Right cardiac atrium (tissue), 5 donors: ENCODE results near the gene GNG11. TPM values are rescaled to one million over a fixed set of nuclear protein-coding genes. Genes with fewer than 3 reads are reported as not detected.
A peak's percentile ranks its signal among the peaks of the same experiment; 100 is the strongest.
"Not testable (repeated sequence)": the region's sequence is repeated elsewhere in the genome, so short reads cannot be mapped to it uniquely, and the experiment has no call there.

Experiments
- ATAC-seq, 2 donors: fragments of 200-7000 bp; cut with Tn5 transposase; one replicate each; pipeline versions ENCODE4 v1.8.0 to v1.9.1; 2020; ENCODE audit warnings: moderate library complexity in 2 of 2, mild to moderate bottlenecking in 1 of 2
- DNase-seq, 3 donors: peaks; one replicate each; pipeline ENCODE4 v3.0.0-alpha.2; 2020
- H3K27ac ChIP-seq: one replicate; pipeline ENCODE4 v1.5.1; 2013; ENCODE audit warnings: mild to moderate bottlenecking, low read length, control low read depth, moderate library complexity
- H3K27me3 ChIP-seq: one replicate; pipeline ENCODE4 v1.6.1; 2013; ENCODE audit not compliant: control insufficient read depth, insufficient read depth
- H3K4me1 ChIP-seq: one replicate; pipeline ENCODE4 v1.6.1; 2013; ENCODE audit warnings: low read length; ENCODE audit not compliant: control insufficient read depth, insufficient read depth
- H3K4me3 ChIP-seq: one replicate; pipeline ENCODE4 v1.5.1; 2013; ENCODE audit warnings: low read length, control low read depth
- H3K9me3 ChIP-seq: one replicate; pipeline ENCODE4 v1.6.1; 2013; ENCODE audit warnings: low read length; ENCODE audit not compliant: control insufficient read depth
- WGBS: extraction: QIAGEN DNeasy Blood & Tissue Kit; methylation state at CpG from one replicate; pipeline ENCODE4 v1.1.7; 2013; 5-methylcytosine and 5-hydroxymethylcytosine counted together
- intact Hi-C, 4 donors: fragments of 100-400 bp; cut with DNase I; formaldehyde crosslinking; loops; one replicate each; pipeline versions ENCODE4 v1.11.0 to v1.14.0; 2022 to 2023
- polyA plus RNA-seq: library from polyadenylated mRNA; stranded (reverse); fragments of 200-250 nt; gene quantifications from one replicate; pipeline ENCODE4 v1.2.3, GENCODE V29; 2013
- total RNA-seq, 4 donors: library from RNA; stranded (reverse); fragmentation: NEBNext Ultra II Directional; extraction: Animal tissue kit (Norgen Biotek cat#: 25700); gene quantifications; one replicate each; pipeline ENCODE4 v1.2.1, GENCODE V29; 2021
- donor health status: healthy with polysubstance abuse.
- donor health status: DM: no; HTN: yes; CAD: no.
- donor health status: DM: no; HTN: no; CAD: no.
- donor health status: DM: no; HTN: yes; CAD: no; lungs with severe emphysema.
- donor health status: DM: yes; HTN: yes; CAD: no.

The GNG11 gene
- total and polyA plus RNA-seq, 5 donors: 12.1 to 43.8 (median 16.3) TPM

GRCh38 chr7:93890464-93891068 lies 31.0 kb upstream of the GNG11 start, which contains the start of gene TFPI2:
Gene TFPI2, minus strand, starts transcription at chr7:93890753. Its CDS starts 75 bp downstream, at chr7:93890678.
- no peaks in the 10 kb centered on the region for H3K9me3 ChIP-seq
- DNase-seq (peak; percentile 25 to 69 (median 64)), ATAC-seq (peak; percentile 65 to 75)
- intact Hi-C loops: loop anchor here in 1 of 4 donors (10.0 kb wide), 1 partner anchor 194 kb away; no protein-coding TSS in a partner anchor
- H3K27me3 ChIP-seq: no peaks in the 10 kb centered on the region
- peak within 1 kb of the TSS; percentile 53 for H3K27ac ChIP-seq
- peak within 1 kb of the TSS; percentile 75 for H3K4me3 ChIP-seq
- H3K4me1 ChIP-seq: no peaks in the 10 kb centered on the region
- WGBS: under 1% methylated on average over 49 of the region's 49 CpGs

- Histone ChIP-seq H3K4me1 (no peaks in the 10 kb centered on the region), H3K27ac (no peak overlapping the region), H3K9me3 (no peaks in the 10 kb centered on the region), H3K27me3 (no peaks in the 10 kb centered on the region), H3K4me3 (no peak overlapping the region)
- ATAC-seq: peak in 1 of 2 donors; percentile 50
- WGBS: 48% methylated on average over 1 of the region's 1 CpG
- intact Hi-C loops: loop anchor here in 1 of 4 donors (10.0 kb wide), 1 partner anchor 190 kb away; no protein-coding TSS in a partner anchor
- DNase-seq: no peak
These were observed 27.1 kb upstream of the GNG11 start for GRCh38 chr7:93894426-93894825.

DNA sequence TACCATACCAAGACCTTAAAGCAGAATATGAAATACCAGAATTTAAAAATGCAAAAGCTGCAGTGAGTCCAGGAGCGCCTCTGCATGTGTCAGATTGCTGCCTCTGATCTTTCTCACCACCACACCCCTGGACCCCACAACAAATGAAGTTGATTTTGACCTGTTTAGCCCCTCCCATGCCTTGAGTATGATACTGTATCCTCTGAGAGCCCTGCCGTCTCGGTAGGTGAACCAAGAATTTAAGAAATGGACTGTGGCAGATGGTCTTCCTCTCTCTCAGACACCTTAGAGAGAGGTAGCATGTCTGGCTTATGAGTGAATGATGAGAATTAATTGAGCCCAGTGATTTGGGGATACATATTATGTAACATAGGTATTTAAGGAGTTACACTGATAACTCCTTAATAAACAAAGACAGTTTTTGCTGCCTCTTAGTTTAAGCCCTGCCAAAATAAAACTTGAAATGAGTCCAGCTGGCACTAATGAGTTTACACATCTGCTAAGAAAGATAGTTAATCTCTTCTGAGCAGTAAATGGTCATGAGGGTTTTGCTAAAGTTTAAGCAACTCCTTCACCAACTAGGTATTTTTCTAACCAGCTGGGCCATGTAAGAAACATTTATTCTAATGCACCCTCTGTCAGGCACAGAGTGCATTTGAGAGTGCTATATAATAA lies 26.4 kb upstream of the GNG11 start:
- Histone ChIP-seq H3K4me1 (no peaks in the 10 kb centered on the region), H3K27me3 (no peaks in the 10 kb centered on the region), H3K9me3 (no peaks in the 10 kb centered on the region), H3K27ac (no peak overlapping the region), H3K4me3 (no peak overlapping the region)
- DNase-seq: no peak
- intact Hi-C loops: loop anchor here in 1 of 4 donors (10.0 kb wide), 1 partner anchor 190 kb away; no protein-coding TSS in a partner anchor
- 56% methylated on average over 3 of the region's 3 CpGs for whole genome bisulfite sequencing
- ATAC-seq: peak in 1 of 2 donors; percentile 40

GRCh38 chr7:93895859-93896600 lies 25.5 kb upstream of the GNG11 start:
- H3K27me3 ChIP-seq: no peaks in the 10 kb centered on the region
- WGBS: 83% methylated on average over 4 of the region's 4 CpGs
- no peak for DNase-seq
- no peak overlapping the region for H3K4me3 ChIP-seq
- H3K9me3 ChIP-seq: no peaks in the 10 kb centered on the region
- H3K4me1 ChIP-seq: no peaks in the 10 kb centered on the region
- no peak for ATAC-seq
- intact Hi-C loops: loop anchor here in 1 of 4 donors (10.0 kb wide), 1 partner anchor 189 kb away; no protein-coding TSS in a partner anchor
- no peak overlapping the region for H3K27ac ChIP-seq

GRCh38 chr7:93897680-93898079 lies 23.9 kb upstream of the GNG11 start:
- Histone ChIP-seq H3K27me3 (no peaks in the 10 kb centered on the region), H3K27ac (no peak overlapping the region), H3K4me3 (no peak overlapping the region), H3K4me1 (no peaks in the 10 kb centered on the region), H3K9me3 (no peaks in the 10 kb centered on the region)
- ATAC-seq: no peak
- DNase-seq: no peak
- intact Hi-C loops: loop anchor here in 1 of 4 donors (10.0 kb wide), 1 partner anchor 187 kb away; no protein-coding TSS in a partner anchor
- 70% methylated on average over 2 of the region's 2 CpGs for WGBS

DNA sequence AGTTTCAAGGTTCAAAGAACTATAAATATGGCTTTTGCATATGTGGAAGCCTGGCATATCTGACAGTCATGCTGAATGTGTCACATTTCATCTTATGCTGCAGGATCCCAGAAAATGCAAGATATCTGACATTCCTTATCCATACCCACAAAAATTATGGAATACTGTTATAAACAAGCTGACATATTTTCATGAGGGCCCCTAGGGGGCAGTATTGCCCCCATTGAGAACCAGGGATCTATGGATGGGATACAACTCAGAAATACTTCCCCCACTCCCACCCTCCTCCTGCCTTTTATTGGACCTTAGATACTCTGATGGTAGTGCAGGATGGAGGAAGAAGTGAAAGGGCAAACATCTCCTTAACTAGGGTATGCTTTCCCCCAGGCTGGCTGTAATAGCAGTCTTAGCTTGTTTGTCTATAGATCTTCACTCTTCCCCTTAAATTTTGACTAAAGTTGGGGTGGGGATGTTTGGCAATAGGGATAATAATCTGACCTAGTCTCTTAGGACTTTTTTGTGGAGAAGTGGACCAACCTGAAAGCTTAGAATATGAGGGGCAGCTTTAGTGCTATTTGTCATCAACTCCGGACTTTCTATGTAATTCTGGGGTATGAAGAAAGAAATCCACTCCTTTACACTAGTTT lies 18.6 kb upstream of the GNG11 start:
- Histone ChIP-seq H3K9me3 (no peaks in the 10 kb centered on the region), H3K4me3 (no peak overlapping the region), H3K27ac (no peak overlapping the region), H3K27me3 (no peaks in the 10 kb centered on the region), H3K4me1 (no peaks in the 10 kb centered on the region)
- ATAC-seq: peak; percentile 63 to 64
- DNase-seq: peak in 1 of 3 donors; percentile 15
- WGBS: 95% methylated on average over 1 of the region's 1 CpG
- intact Hi-C loops: loop anchor here in 2 of 4 donors (5.0 kb wide), 1 partner anchor 184 kb away; no protein-coding TSS in a partner anchor

DNA sequence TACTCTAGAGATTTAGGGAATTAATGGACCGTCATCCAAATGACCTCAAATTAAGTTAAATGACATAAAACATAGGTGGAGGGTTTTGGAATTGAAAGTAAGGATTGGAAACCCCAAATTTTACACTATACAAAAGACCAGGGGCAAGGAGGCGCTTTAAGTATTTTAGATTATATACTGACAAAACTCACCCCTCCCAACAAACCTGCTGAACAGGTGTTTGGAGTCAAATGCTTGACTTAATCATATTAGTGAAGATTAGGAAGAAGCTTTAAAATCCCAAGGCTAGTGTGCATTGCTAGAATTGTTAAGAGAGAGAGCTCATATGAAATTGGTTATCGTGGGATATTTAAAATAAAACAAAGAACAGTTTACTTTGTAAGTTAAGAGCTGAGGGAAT lies 15.3 kb upstream of the GNG11 start, which contains the start of gene GNGT1:
GNGT1 (plus strand) TSS at position 301 of the 400 bp plus-strand sequence. CDS start 180 bp downstream, outside the sequence.
- H3K27ac ChIP-seq: no peak within 1 kb of the TSS
- no peaks in the 10 kb centered on the region for H3K27me3 ChIP-seq
- H3K9me3 ChIP-seq: no peaks in the 10 kb centered on the region
- no peak within 1 kb of the TSS for H3K4me3 ChIP-seq
- WGBS: 85% methylated on average over 3 of the region's 3 CpGs
- intact Hi-C loops: no loop called here
- H3K4me1 ChIP-seq: peaks cover 2% of the 10 kb centered on the region
- no peak for DNase-seq
- no peak for ATAC-seq

DNA sequence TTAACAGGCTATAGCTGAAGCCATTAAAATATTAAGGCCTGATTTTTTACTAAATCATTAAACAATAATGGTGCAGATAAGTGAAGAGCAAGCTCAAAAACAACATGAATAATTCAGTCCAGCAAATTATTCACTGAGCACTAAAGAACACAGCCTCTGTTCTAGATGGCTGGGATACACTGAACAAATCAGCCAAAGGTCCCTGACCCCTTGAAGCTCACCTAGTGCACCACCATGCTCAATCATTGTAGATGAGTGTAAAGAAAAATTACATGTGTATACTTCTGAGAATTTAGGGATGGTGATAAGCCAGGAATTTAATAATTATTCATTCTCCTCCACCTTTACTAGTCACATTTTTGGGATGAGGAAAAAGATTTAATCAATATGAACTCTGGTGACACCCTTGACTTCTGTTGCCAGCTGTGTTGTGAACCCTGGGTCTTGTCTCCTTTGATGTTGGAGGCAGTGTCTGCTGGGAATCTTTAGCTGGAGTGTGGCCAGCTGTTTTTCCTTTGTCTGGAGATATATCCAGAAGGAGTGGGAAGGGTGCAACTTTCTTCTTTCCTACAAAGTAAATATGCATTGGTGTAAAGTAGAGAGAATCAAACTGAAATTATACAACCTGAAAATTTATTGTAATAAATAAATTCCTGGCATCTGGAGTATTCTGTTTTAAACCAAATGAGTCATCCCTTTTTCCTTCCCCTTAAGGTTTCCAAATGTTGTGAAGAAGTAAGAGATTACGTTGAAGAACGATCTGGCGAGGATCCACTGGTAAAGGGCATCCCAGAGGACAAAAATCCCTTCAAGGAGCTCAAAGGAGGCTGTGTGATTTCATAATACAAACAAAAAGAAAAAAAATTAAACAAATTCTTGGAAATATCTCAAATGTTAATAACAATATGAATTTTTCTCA lies 11.2 kb upstream of the GNG11 start:
- peak in 2 of 3 donors; percentile 51 to 55 for DNase-seq
- 11% methylated on average over 3 of the region's 3 CpGs for WGBS
- peak; percentile 85 to 89 for ATAC-seq
- H3K4me3 ChIP-seq: no peak overlapping the region
- no peaks in the 10 kb centered on the region for H3K9me3 ChIP-seq
- intact Hi-C loops: no loop called here
- H3K27ac ChIP-seq: no peak overlapping the region
- peaks cover 2% of the 10 kb centered on the region for H3K4me1 ChIP-seq
- H3K27me3 ChIP-seq: no peaks in the 10 kb centered on the region

- H3K9me3 ChIP-seq, H3K4me1 ChIP-seq, intact Hi-C loops, H3K4me3 ChIP-seq, H3K27ac ChIP-seq, DNase-seq, H3K27me3 ChIP-seq: not testable (repeated sequence)
- peak; percentile 39 to 65 for ATAC-seq
- whole genome bisulfite sequencing: 18% methylated on average over 3 of the region's 3 CpGs
These were observed 10.3 kb upstream of the GNG11 start for GRCh38 chr7:93911242-93911641.

GRCh38 chr7:93911661-93912060 lies 9.9 kb upstream of the GNG11 start:
- H3K27ac ChIP-seq, ATAC-seq, H3K4me1 ChIP-seq, H3K27me3 ChIP-seq, DNase-seq, H3K4me3 ChIP-seq, intact Hi-C loops, H3K9me3 ChIP-seq: not testable (repeated sequence)
